Skin epidermis (tissue), 12 donors: ENCODE measurements around the gene DHX36.

Source experiments
- H3K27ac ChIP-seq, 21 experiments: fragments of 200-600 bp; sonication (generic) in 11 of 21; one replicate each; pipeline ENCODE4 v1.5.0; 2020; ENCODE audit warnings: mild to moderate bottlenecking in 3 of 21, inconsistent platforms in 2 of 21, moderate library complexity in 2 of 21
- H3K4me3 ChIP-seq, 7 experiments: fragments of 200-600 bp; sonication (generic) in 2 of 7; one replicate each; pipeline ENCODE4 v1.5.0; 2020; ENCODE audit warnings: inconsistent platforms in 2 of 7, mild to moderate bottlenecking in 2 of 7, moderate library complexity in 1 of 7

Gene DHX36

DNA sequence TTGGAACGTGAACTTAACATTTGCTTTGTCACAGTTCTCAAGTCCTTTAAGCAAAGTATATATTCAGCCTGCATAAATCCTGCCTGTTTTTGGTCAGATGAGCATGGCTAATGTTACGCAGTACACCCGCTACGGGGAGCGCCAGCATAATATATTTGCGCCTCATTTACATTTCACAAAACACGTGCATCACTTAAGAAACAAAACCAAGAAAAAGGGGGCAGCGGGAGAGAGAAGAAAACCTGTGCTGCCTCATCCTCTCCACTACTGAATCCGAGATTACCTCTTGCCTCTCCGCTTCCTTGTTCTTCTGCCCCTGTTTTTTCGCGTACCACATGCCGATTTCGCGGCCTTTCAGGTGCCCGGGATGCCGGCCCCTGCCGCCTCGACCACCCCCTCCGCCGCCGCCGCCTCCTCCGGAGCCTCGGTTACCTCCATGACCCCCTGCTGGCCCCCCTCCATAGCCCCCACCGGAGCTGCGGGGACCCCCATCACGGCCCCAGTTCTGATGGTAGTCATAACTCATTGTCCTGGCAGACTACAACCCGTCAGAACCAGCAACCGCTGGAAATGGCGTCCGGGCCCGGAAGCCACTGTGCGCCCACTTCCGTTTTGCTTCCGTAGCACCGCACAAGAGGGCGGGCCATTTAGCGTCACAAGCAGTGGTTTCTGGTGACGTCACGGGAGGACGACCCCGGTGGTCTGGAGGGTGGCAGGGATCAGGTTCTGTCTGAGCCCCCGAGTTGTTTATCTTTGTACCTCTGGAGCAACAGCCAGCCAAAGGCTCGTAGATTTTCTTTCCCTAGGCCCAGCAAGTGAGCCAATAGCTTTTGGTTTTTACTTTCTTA is at the start of gene DHX36:
DHX36 (minus strand) TSS at position 597 of the 848 bp plus-strand sequence; CDS start at position 526, 71 bp downstream.
- Histone ChIP-seq H3K4me3 (peak within 1 kb of the TSS; percentile 65 to 92 (median 79)), H3K27ac (peak within 1 kb of the TSS; percentile 78 to 97 (median 93))

GRCh38 chr3:154367221-154367620 is 42.9 kb upstream of the DHX36 start:
- H3K4me3 ChIP-seq = no peak overlapping the region
- no peak overlapping the region for H3K27ac ChIP-seq

- H3K27ac ChIP-seq = no peak overlapping the region
- no peak overlapping the region for H3K4me3 ChIP-seq
These were observed 40.6 kb upstream of the DHX36 start for GRCh38 chr3:154364849-154365248.

GRCh38 chr3:154361099-154361498 is 36.8 kb upstream of the DHX36 start:
- Histone ChIP-seq H3K4me3 (no peak overlapping the region), H3K27ac (no peak overlapping the region)

- no peak overlapping the region for H3K27ac ChIP-seq
- H3K4me3 ChIP-seq = no peak overlapping the region
These were observed 31.7 kb upstream of the DHX36 start for GRCh38 chr3:154356009-154356408.

- H3K27ac ChIP-seq = no peak overlapping the region
- no peak overlapping the region for H3K4me3 ChIP-seq
These were observed 24.9 kb upstream of the DHX36 start for GRCh38 chr3:154349223-154349622.

GRCh38 chr3:154345422-154346122 is 21.3 kb upstream of the DHX36 start:
- H3K4me3 ChIP-seq = no peak overlapping the region
- no peak overlapping the region for H3K27ac ChIP-seq

- no peak overlapping the region for H3K27ac ChIP-seq
- H3K4me3 ChIP-seq = no peak overlapping the region
These were observed 14.3 kb upstream of the DHX36 start for GRCh38 chr3:154338570-154338969.

GRCh38 chr3:154338008-154338407 is 13.7 kb upstream of the DHX36 start:
- H3K27ac ChIP-seq = no peak overlapping the region
- H3K4me3 ChIP-seq = no peak overlapping the region

DNA sequence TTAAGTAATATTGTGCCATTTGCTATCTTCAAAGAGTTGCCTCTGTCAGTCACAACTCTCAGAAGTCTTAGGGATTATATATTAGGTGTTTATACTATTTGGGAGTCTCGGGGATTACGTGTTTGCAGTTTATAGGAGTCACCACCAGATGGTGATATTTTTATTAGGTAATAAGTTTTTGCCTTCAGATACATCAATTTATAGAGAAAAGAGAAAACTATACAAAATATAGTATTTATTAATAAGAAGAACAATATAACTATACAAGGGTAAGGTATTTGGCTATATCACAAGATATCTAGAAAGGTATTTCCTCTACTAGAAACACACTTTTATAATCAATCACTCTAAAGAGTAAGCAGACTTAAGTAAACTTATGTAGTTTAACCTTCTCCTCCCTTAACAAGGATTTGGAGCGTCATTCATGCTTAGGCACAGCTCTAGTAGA is 10.7 kb upstream of the DHX36 start:
- H3K4me3 ChIP-seq = no peak overlapping the region
- no peak overlapping the region for H3K27ac ChIP-seq

- no peak overlapping the region for H3K27ac ChIP-seq
- no peak overlapping the region for H3K4me3 ChIP-seq
These were observed 3.6 kb upstream of the DHX36 start for GRCh38 chr3:154327871-154328270.

DNA sequence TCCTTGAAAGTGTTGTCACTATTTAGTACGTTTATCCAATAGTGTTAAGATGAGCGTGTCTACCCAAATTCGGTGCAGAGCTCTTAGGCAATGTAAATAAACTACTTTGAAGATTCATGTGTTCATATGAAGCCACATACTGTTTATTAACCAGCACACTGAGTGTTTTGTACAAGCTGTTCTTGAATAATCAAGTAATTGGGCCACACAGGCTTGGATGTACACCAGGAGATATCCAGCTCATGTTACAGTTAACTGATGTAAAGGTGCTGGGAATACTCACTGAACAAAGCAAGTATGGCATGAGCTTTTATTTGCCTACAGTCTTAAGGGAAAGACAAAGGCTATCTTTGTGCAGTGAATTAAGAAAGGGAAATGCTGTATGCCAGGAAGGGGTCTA is 632 bp upstream of the DHX36 start:
- H3K27ac ChIP-seq = peak overlapping the region in 17 of 21 experiments; percentile 89 to 97 (median 94)
- peak overlapping the region; percentile 65 to 92 (median 79) for H3K4me3 ChIP-seq

DNA sequence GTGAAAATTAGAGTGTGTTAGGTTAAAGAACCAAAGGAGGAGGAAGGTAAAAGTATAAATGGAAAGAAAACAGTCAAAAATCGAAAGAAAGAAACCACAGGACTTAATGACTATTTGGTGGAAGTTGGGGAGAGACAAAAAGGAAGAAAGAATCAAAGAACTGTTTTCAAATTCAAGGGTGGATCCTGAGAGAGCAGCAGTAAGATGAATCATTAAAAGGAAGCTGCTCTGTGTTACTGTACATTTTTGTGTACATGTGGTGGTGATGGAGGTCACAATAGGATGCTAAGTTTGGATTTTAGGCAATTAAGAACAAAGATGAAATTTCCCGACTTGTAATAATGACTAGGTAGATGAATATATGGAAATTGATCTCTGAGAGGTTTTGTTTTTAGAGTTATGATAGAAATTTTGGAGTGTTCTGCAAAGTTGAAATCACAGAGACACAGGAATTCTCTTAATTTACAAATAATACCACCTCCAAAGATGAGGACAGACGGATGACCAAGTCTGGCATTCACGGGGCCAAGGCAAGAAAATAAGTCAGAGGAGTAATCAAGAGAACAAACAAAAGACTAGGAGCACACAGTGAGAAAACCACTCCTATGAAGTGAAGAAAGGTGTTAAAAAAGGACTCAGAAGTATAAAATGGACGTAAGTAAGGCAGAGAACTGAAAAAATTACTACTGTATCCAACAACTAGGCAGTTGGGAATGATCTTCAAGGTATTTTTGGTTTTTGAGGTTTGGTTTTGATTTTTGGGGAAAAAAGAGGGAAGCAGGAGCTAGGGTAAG is 7.1 kb downstream of the DHX36 start:
- Histone ChIP-seq H3K4me3 (no peak overlapping the region), H3K27ac (no peak overlapping the region)

DNA sequence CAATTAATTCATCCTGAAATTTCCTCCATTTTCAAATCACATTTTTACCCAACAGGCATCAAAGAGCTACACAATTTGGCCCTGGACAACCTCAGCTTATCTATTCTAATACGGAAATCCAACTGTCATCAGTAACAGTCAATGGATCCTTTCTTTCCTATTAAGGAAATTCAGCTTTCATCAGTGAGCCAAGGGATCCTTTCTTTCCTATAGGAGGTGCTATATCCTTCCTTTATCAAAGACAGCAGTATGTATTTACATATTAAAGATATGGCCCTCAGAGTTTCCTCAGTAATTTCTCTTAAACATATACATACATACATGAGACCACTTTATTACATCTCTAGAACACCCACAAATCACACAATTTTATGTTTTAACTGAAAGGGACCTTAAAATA is 10.1 kb downstream of the DHX36 start:
- no peak overlapping the region for H3K27ac ChIP-seq

GRCh38 chr3:154310840-154311239 is 13.4 kb downstream of the DHX36 start:
- no peak overlapping the region for H3K4me3 ChIP-seq
- H3K27ac ChIP-seq = no peak overlapping the region

More for the DNA sequence above, 10.1 kb downstream of the DHX36 start:
- no peak overlapping the region for H3K4me3 ChIP-seq

GRCh38 chr3:154307363-154307762 is 16.9 kb downstream of the DHX36 start:
- Histone ChIP-seq H3K27ac (no peak overlapping the region), H3K4me3 (no peak overlapping the region)

GRCh38 chr3:154304936-154305335 is 19.4 kb downstream of the DHX36 start:
- Histone ChIP-seq H3K4me3 (no peak overlapping the region), H3K27ac (no peak overlapping the region)

GRCh38 chr3:154304116-154304786 is 20.0 kb downstream of the DHX36 start:
- H3K4me3 ChIP-seq = no peak overlapping the region
- no peak overlapping the region for H3K27ac ChIP-seq

DNA sequence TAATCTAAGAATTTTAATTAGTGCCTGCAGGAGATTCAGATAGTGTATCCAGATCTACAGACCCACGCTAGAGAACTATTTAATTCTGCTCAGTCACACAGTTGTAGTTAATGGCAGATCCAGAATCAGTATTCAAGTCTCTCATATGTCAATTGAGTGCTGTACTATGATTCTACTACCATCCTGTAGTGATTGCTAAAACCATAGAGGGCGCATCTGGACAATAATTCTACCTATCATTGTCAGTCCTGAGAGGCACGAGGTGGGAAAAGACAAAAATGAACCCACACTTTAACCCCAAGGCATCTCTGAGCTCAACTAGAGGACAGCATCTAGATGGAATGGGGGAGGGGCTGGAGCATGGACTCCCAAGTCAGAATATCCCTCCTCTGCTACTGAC is 22.7 kb downstream of the DHX36 start:
- Histone ChIP-seq H3K27ac (no peak overlapping the region), H3K4me3 (no peak overlapping the region)

- no peak overlapping the region for H3K27ac ChIP-seq
- H3K4me3 ChIP-seq = no peak overlapping the region
These were observed 30.3 kb downstream of the DHX36 start for GRCh38 chr3:154294016-154294415.
